GM18861 (cell line): ENCODE data around the gene PDCL3.

ENCODE experiments used
- ATAC-seq: cut with Tn5 transposase; IDR thresholded peaks from one replicate; pipeline ENCODE4 v1.9.1; 2021; ENCODE audit not compliant: unreplicated experiment

PDCL3 gene

DNA sequence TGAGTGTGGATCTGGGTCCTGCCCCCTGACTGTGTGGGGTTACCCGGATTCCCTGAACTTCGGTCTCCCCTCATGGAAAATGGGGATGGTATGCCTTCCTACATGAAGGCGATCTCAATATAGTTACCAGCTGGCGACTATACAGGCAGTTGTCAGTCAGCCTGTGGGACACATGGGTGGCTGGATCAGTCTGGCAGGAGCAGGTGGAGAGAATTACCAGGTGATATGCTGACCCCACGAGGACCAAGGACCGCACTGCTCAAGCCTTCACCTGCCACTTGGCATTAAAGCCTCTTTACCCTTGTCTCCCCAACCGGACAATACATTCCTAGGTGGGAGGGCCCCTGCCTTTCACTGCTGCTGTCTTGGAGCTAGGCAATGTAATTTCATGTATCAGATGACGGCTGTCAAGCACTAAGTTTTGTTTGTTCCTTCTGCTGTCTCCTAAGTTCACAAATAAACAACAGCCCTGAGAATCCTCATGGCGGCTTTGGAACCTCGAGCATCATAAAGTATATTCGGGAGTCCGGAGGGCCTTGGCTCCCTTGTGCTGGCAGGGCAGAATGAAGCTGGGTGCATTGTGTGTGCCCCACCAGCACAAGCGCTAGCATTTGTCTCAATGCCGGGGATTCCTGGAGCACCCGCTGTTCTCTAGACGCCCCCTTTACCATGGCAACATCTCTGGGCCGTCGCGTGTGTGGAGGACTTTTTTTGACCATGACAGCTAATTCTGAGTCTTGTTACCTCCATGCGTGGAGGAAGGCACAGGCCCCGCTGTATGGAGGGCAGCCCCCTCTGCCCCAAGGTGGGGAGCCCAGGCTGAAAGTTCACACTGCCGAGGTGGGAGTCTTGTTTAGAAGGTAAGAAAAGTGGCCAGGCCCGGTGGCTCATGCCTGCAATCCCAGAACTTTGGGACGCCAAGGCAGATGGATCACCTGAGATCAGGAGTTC is 48.6 kb downstream of the PDCL3 start:
- no peak for ATAC-seq

- ATAC-seq = no peak
These were observed 49.7 kb downstream of the PDCL3 start for GRCh38 chr2:100612388-100613000.

- no peak for ATAC-seq
These were observed 50.9 kb downstream of the PDCL3 start for GRCh38 chr2:100613719-100614118.

- ATAC-seq = no peak
These were observed 51.7 kb downstream of the PDCL3 start for GRCh38 chr2:100614455-100615000.

DNA sequence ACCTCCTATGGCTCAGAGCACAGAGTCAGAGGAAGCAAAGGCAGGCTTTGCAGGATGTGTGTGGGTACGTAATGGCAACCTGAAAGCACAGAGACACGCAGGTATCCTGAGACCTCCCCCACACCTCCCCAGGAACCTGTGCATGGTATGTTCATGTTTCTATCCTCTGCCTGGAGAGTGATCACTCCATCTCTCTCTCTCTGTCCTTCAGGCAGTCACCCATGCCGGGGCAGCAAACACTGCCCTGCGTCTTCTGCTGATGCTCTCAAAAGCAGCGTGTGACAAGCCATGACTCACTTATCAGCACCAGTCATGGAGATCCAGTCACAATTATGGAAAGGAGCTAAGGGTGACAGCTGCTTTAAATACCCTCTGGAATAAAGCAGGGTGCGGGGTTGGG is 52.7 kb downstream of the PDCL3 start:
- no peak for ATAC-seq

DNA sequence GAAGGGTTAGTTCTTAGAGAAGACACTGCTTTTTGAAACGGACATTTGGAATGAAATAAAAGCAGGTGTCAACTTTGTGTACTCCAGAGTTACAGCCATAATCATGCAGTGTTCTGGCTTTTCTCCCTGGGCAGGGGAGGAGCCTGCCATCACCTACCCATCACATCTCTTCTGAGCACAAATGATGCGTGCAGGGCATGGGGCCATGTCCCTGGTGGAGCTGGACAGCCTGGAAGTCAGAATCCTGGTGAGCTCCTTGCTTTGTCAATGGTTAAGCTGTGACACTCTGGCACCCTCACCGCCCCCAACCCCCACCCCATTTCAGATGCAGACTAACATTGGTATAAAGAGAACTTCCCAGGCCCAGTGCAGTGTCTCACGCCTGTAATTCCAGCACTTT is 53.1 kb downstream of the PDCL3 start:
- ATAC-seq = no peak

- no peak for ATAC-seq
These were observed 54.1 kb downstream of the PDCL3 start for GRCh38 chr2:100616841-100617390.

DNA sequence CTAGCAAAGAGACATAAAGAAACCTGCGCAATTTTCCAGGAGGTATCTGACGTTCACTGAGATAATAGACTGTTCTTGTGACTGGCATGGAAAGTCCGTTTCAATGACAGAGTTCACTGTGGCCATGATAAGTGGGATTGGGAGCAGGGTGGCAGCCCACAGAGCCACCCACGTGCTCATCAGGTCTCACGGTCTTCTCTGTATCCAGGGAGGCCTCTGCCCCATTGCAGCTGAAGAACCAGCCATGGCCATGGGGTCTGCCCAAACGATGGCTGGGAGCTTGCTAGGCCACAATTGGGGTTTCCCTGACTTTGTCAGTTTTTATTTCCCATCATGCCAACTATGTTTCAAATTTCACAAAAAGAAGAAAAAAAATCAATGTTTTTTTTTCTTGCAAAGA is 57.2 kb downstream of the PDCL3 start:
- ATAC-seq = no peak

- no peak for ATAC-seq
These were observed 57.7 kb downstream of the PDCL3 start for GRCh38 chr2:100620481-100620880.

DNA sequence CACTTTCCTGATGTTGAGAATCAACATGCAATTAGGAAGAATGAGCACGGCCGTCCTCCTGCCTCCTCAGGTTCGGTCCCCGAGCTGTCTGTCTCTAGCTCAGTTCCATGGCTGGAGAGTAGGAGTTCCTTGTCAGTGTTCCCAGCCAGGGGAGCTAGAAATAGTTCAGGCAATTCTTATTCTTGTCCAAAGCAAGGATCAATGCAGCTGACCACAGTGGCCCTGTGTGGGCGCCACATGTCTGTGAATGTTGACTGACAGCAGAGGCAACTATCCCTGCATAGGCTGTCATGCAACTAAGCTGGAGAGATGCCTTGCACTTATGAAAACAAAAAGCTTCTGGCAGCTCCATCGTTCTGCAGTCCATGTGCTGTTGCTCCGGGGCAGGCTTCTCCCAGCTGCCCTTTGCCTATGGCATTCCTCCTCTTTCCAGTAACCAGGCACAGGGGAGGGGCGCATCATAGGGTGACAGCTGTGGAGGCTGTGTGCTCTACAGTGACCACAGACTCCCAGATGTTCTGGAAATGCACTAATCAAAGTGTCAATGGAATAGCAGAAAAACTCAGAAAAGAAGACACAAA is 58.7 kb downstream of the PDCL3 start:
- ATAC-seq = no peak

DNA sequence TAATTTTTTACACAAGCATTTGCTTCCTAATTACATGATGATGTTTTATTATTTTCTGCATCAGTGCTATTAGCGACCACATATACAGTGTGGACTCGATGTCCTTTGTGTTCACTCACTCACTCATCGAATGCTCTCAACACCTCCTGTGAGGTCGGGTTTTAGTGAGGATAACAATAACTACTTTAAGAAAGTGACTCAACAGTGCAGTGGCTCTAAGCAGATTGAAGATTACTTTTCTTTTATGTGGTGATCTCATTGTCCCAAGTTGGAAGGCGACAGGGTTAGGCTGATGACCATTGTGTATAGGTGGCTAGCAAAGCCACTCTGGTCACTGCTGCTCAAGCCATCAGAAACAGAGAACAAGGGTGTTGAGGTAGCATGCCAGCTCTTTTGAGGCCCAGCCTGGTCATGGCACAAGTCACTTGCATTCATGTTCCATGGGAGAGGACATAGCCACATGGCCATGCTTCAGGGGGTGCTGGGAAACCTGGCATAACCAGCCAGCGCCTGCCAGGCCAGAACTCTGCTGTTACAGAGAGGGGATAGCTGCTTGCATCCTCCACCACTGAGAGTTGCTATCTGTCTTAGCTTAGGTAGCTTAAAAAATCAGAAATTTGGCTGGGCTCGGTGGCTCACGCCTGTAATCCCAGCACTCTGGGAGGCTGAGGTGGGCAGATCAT is 60.4 kb downstream of the PDCL3 start:
- ATAC-seq = no peak

DNA sequence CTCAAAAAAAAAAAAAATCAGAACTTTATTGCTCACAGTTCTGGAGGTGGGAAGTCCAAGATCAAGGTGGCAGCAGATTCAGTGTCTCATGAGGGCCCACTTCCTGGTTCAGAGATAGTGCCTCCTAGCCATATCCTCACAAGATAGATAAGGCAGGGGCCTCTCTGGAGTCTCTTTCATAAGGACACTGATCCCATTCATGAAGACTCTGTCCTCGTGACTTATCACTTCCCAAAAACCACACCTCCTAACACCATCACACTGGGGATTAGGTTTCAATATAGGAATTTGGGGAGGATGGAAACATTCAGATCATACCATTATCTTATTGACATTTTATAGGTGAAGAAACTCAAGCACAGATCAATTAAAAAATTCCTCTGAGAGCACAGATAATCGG is 61.1 kb downstream of the PDCL3 start:
- no peak for ATAC-seq

- no peak for ATAC-seq
These were observed 61.7 kb downstream of the PDCL3 start for GRCh38 chr2:100624536-100624935.

GRCh38 chr2:100625717-100626116 is 62.9 kb downstream of the PDCL3 start:
- ATAC-seq = no peak
